H9 (cell line): ENCODE measurements around the gene DISC1. TPM values are rescaled to one million over a fixed set of nuclear protein-coding genes. Genes with fewer than 3 reads are reported as not detected.

ENCODE experiments used
- DNase-seq: peaks from one replicate; pipeline ENCODE4 v3.0.0-alpha.2; 2017
- H2AFZ ChIP-seq: one replicate; pipeline ENCODE4 v1.6.1; 2013; ENCODE audit warnings: mild to moderate bottlenecking, low read length, control low read depth, moderate library complexity
- H2AK5ac ChIP-seq: 2 replicates; pipeline ENCODE4 v1.6.1; 2013; ENCODE audit warnings: low read length, control low read depth, mixed read lengths; ENCODE audit not compliant: insufficient read length
- H2BK120ac ChIP-seq: one replicate; pipeline ENCODE4 v1.6.1; 2013; ENCODE audit warnings: low read depth, mild to moderate bottlenecking, low read length, control low read depth, inconsistent platforms; ENCODE audit not compliant: poor library complexity, severe bottlenecking
- H2BK12ac ChIP-seq: 2 replicates; pipeline ENCODE4 v1.6.1; 2013; ENCODE audit warnings: low read length, control low read depth, mixed read lengths, low read depth; ENCODE audit not compliant: insufficient read length
- H2BK15ac ChIP-seq: 2 replicates; pipeline ENCODE4 v1.6.1; 2013; ENCODE audit warnings: low read depth, low read length, control low read depth
- H2BK20ac ChIP-seq: one replicate; pipeline ENCODE4 v1.6.1; 2013; ENCODE audit warnings: low read depth, mild to moderate bottlenecking, low read length, control low read depth, inconsistent platforms; ENCODE audit not compliant: poor library complexity, severe bottlenecking
- H2BK5ac ChIP-seq: 2 replicates; pipeline ENCODE4 v1.6.1; 2013; ENCODE audit warnings: low read length, control low read depth, mixed read lengths; ENCODE audit not compliant: insufficient read length
- H3K14ac ChIP-seq: 2 replicates; pipeline ENCODE4 v1.6.1; 2013; ENCODE audit warnings: low read length, control low read depth; ENCODE audit not compliant: insufficient read depth
- H3K18ac ChIP-seq: 2 replicates; pipeline ENCODE4 v1.6.1; 2013; ENCODE audit warnings: low read depth, mild to moderate bottlenecking, mixed read lengths, low read length, control low read depth; ENCODE audit not compliant: insufficient read length
- H3K23ac ChIP-seq: 2 replicates; pipeline ENCODE4 v1.6.1; 2013; ENCODE audit warnings: low read length, control low read depth, mixed read lengths, low read depth; ENCODE audit not compliant: insufficient read length
- H3K23me2 ChIP-seq: 2 replicates; pipeline ENCODE4 v1.6.1; 2013; ENCODE audit warnings: low read depth, mild to moderate bottlenecking, mixed read lengths, low read length, control low read depth; ENCODE audit not compliant: insufficient read length, poor library complexity, severe bottlenecking
- H3K27ac ChIP-seq: 2 replicates; pipeline ENCODE4 v1.5.1; 2013; ENCODE audit warnings: low read length, control low read depth, mixed read lengths, low read depth; ENCODE audit not compliant: insufficient read length
- H3K27me3 ChIP-seq: 2 replicates; pipeline ENCODE4 v1.6.1; 2013; ENCODE audit warnings: low read length, control low read depth, inconsistent platforms; ENCODE audit not compliant: insufficient read depth
- H3K4ac ChIP-seq: 2 replicates; pipeline ENCODE4 v1.6.1; 2013; ENCODE audit warnings: low read depth, mild to moderate bottlenecking, control low read depth, inconsistent platforms, low read length, moderate library complexity
- H3K4me1 ChIP-seq: 2 replicates; pipeline ENCODE4 v1.6.1; 2013; ENCODE audit warnings: low read length, control low read depth, inconsistent platforms; ENCODE audit not compliant: insufficient read depth
- H3K4me2 ChIP-seq: 2 replicates; pipeline ENCODE4 v1.6.1; 2013; ENCODE audit warnings: low read length, control low read depth, mixed read lengths; ENCODE audit not compliant: insufficient read length, insufficient read depth
- H3K56ac ChIP-seq: 2 replicates; pipeline ENCODE4 v1.6.1; 2013; ENCODE audit warnings: low read depth, mild to moderate bottlenecking, mixed read lengths, low read length, control low read depth; ENCODE audit not compliant: insufficient read length
- H3K79me1 ChIP-seq: 2 replicates; pipeline ENCODE4 v1.6.1; 2013; ENCODE audit warnings: low read depth, mild to moderate bottlenecking, moderate library complexity, low read length, control low read depth, inconsistent platforms; ENCODE audit not compliant: insufficient read depth, poor library complexity, severe bottlenecking
- H3K79me2 ChIP-seq: 2 replicates; pipeline ENCODE4 v1.6.1; 2013; ENCODE audit warnings: low read length, control low read depth, inconsistent platforms; ENCODE audit not compliant: insufficient read depth
- H3K9ac ChIP-seq: 2 replicates; pipeline ENCODE4 v1.6.1; 2013; ENCODE audit warnings: low read length, control low read depth, mixed read lengths; ENCODE audit not compliant: insufficient read length; ENCODE audit errors: extremely low read depth
- H3K9me3 ChIP-seq: one replicate; pipeline ENCODE4 v1.6.1; 2013; ENCODE audit warnings: low read depth, low read length, inconsistent platforms; ENCODE audit not compliant: control insufficient read depth
- H3T11ph ChIP-seq: one replicate; pipeline ENCODE4 v1.6.1; 2013; ENCODE audit warnings: mild to moderate bottlenecking, low read length, control low read depth, inconsistent platforms
- H4K20me1 ChIP-seq: one replicate; pipeline ENCODE4 v1.6.1; 2013; ENCODE audit not compliant: control insufficient read depth, insufficient read length, insufficient read depth
- H4K5ac ChIP-seq: 2 replicates; pipeline ENCODE4 v1.6.1; 2013; ENCODE audit warnings: low read depth, mild to moderate bottlenecking, mixed read lengths, low read length, control low read depth; ENCODE audit not compliant: insufficient read length
- H4K8ac ChIP-seq: replicated peaks from 2 replicates; pipeline ENCODE4 v1.6.1; 2013; ENCODE audit warnings: low read length, control low read depth, mixed read lengths, low read depth; ENCODE audit not compliant: insufficient read length
- H4K91ac ChIP-seq: 2 replicates; pipeline ENCODE4 v1.6.1; 2013; ENCODE audit warnings: low read depth, mild to moderate bottlenecking, moderate library complexity, mixed read lengths, low read length, control low read depth; ENCODE audit not compliant: insufficient read length
- H3K27ac Mint-ChIP-seq, 3 experiments: 2 replicates in 2 of 3; 3 replicates in 1 of 3; pipeline ENCODE4 v1.8.0; 2020 to 2021; ENCODE audit warnings: mixed read lengths in 3 of 3, mild to moderate bottlenecking in 1 of 3, moderate library complexity in 1 of 3
- H3K27me3 Mint-ChIP-seq: 2 replicates; pipeline ENCODE4 v1.8.0; 2021; ENCODE audit warnings: low read depth, mild to moderate bottlenecking, moderate library complexity, mixed read lengths
- H3K36me3 Mint-ChIP-seq, 3 experiments: 2 replicates in 2 of 3; 3 replicates in 1 of 3; pipeline ENCODE4 v1.8.0; 2020 to 2021; ENCODE audit warnings: low read depth in 3 of 3, mixed read lengths in 3 of 3; ENCODE audit not compliant: insufficient read depth in 1 of 3
- H3K4me1 Mint-ChIP-seq, 2 experiments: 2 replicates each; pipeline ENCODE4 v1.8.0; 2020; ENCODE audit warnings: mixed read lengths in 2 of 2
- H3K4me3 Mint-ChIP-seq, 2 experiments: 2 replicates in 1 of 2; 3 replicates in 1 of 2; pipeline ENCODE4 v1.8.0; 2020 to 2021; ENCODE audit warnings: mild to moderate bottlenecking in 2 of 2, mixed read lengths in 2 of 2, moderate library complexity in 1 of 2
- H3K9me3 Mint-ChIP-seq, 2 experiments: 2 replicates in 1 of 2; 3 replicates in 1 of 2; pipeline ENCODE4 v1.8.0; 2020; ENCODE audit warnings: mild to moderate bottlenecking in 2 of 2, mixed read lengths in 2 of 2, moderate library complexity in 1 of 2
- CTCF ChIP-seq: fragments of 200-600 bp; sonication (generic); conservative IDR thresholded peaks from 3 replicates; pipeline ENCODE4 v1.8.0; 2021; ENCODE audit warnings: antibody characterized with exemption, mild to moderate bottlenecking
- WGBS: extraction: QIAGEN DNeasy Blood & Tissue Kit; methylation state at CpG from one replicate; pipeline ENCODE4 v1.1.7; 2013; ENCODE audit warnings: missing lambda C conversion rate, low lambda C conversion rate, mixed read lengths; ENCODE audit not compliant: insufficient read length; ENCODE audit errors: extremely low coverage; 5-methylcytosine and 5-hydroxymethylcytosine counted together
- total RNA-seq: library from RNA; stranded (reverse); gene quantifications from 2 replicates; pipeline ENCODE4 v1.2.1, GENCODE V29; 2021

DISC1 gene
- total RNA-seq, 1 experiment from 2014 or later: 2.5 TPM

GRCh38 chr1:231778009-231778719, 151.6 kb downstream of the DISC1 start:
- Histone ChIP-seq H2BK12ac (no peak overlapping the region), H2BK120ac (no peak overlapping the region), H2BK5ac (no peak overlapping the region), H3T11ph (no peak overlapping the region), H2BK20ac (no peak overlapping the region), H3K27ac (no peak overlapping the region), H3K23ac (no peak overlapping the region), H3K18ac (no peak overlapping the region), H2AK5ac (no peak overlapping the region), H3K79me1 (no peaks in the 10 kb centered on the region), H3K4ac (no peak overlapping the region), H4K91ac (no peak overlapping the region), H4K8ac (no peak overlapping the region), H2AFZ (no peak overlapping the region), H4K5ac (no peak overlapping the region), H3K27me3 (no peaks in the 10 kb centered on the region), H3K14ac (0 out of 2 replicates have a peak overlapping the region, but pooled peaks have one; percentile 14), H3K9ac (no peak overlapping the region), H4K20me1 (no peaks in the 10 kb centered on the region), H3K79me2 (no peaks in the 10 kb centered on the region), H3K4me2 (no peak overlapping the region), H3K23me2 (no peaks in the 10 kb centered on the region), H3K4me1 (peaks cover 4% of the 10 kb centered on the region; the same call in 1 of the 2 replicates), H2BK15ac (no peak overlapping the region), H3K9me3 (no peaks in the 10 kb centered on the region), H3K56ac (no peak overlapping the region)
- DNase-seq: no peak
- no peaks in the 10 kb centered on the region for H3K9me3 Mint-ChIP-seq
- H3K4me1 Mint-ChIP-seq: peaks cover 9 to 11% of the 10 kb centered on the region in 2 experiments; a peak in 3 of 4 replicates
- no peak overlapping the region for H3K4me3 Mint-ChIP-seq
- no peaks in the 10 kb centered on the region for H3K36me3 Mint-ChIP-seq
- H3K27ac Mint-ChIP-seq: peak overlapping the region in 1 of 3 experiments; percentile 54; a peak in 2 of 7 replicates
- TF ChIP-seq CTCF: no peak
- no CpG with 5 or more reads among the region's 9 CpGs for WGBS
- peaks cover 4% of the 10 kb centered on the region; the same call in 1 of the 2 replicates for H3K27me3 Mint-ChIP-seq
